ENCODE measurements around the gene MRI1.

MRI1 gene

DNA sequence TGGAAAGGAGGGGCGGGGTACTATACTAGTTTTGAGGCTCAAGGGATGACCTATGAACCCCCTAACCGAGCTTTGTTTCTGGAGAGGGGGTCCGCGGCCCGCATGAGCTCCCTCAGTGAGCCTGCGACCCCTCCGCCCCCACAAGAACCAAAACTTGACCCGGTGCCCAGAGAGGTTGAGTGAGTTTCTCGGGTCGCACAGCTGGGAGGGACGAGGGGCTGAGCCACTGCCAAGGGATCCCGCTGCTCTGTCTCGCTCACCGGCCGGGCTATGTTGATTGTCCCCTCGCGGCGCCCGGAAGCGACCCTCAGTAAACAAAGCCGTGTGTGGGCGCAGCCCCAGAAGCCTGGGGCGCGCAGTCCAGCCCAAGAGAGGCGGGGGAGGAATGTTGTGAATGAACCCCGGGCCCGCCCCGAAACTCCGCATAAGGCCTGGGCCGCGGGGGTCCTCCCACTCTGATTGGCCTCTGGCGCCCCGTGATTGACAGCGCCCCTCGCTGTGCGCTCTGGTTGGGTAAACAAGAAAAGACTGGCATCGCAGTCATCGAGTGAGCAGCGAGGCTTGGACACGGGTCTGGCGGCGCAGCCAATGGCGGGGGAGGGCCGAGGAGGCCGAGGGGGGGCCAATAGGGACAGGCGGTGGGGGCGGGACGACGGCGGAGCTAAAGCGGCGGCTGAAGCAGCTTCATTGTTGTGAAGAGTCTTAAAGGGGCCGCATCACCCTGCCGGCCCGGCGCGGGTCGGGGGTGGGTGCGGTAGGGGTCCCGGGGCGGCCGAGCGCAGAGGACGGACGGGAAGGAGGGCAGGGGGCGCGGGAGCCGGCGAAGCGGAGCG, 30.7 kb downstream of the MRI1 start, which contains the start of gene ZSWIM4:
ZSWIM4 (plus strand) TSS at position 687 of the 833 bp plus-strand sequence. CDS start 206 bp downstream, outside the sequence.
- peak; percentile 77 to 89 for DNase-seq (ENCODE audit: low read depth in 2 of 2)

DNA sequence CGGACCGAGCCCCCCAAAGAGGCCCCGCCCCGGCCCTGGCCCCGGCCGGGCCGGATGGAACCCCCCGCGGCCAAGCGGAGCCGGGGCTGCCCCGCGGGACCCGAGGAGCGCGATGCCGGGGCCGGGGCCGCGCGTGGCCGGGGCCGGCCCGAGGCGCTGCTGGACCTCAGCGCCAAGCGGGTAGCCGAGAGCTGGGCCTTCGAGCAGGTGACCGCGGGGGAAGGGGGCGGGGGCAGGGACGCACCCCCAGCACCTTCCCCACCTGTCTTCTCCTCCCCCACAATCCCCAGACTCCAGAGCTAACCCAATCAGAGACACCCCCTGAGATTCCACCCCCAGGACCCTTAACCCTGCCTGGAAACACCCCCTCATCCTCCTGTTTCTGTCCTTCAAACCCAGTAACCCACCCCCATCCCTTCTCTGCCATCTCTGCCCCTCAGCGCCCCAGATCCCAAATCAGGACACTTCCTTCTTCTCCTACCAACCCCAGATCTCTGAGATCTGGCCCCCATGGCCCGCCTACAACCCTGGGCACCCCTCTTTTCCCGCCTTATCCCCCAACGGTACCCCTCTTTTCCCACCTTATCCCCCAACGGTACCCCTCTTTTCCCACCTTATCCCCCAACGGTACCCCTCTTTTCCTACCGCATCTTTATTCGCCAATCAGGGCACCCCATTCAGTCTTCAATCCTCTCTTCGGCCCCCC, 31.4 kb downstream of the MRI1 start:
- no peak for DNase-seq (ENCODE audit: low read depth in 2 of 2)

DNA sequence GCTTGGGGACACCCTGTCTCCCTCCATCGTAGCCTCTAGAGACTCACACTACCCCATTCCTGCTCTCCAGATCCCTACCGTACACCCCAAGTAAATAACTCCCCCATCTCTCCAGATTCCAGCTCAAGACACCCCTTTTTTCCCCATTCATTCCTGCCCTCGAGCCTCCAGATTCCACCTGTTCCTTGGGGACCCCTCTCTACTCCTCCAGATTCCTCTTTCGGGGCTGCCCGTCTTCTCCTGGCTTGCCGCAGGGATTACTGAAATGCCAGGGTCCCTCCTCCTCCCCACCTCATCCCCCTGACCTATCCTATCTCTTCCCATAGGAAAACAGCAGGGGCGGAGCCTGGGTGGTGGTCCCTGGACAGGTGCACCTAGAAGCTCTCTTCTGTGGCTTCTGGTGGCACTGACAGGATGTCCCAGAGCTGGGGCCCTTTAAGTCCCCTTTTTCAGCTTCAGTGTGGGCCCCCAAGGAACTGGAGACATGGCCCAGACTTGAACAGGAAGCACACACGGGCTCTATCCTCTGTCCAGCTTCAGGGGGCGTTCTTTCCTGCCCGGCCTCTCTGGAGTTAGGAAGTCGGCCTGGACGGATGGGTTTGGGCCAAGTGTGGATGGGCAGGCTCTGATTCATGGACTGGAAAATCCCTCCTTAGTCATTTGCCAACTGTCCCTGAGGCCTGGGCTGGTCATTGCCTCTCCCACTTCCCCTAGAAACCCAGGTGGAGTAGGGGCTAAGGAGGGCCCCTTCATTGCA, 32.2 kb downstream of the MRI1 start:
- DNase-seq (ENCODE audit: low read depth in 2 of 2): no peak

DNA sequence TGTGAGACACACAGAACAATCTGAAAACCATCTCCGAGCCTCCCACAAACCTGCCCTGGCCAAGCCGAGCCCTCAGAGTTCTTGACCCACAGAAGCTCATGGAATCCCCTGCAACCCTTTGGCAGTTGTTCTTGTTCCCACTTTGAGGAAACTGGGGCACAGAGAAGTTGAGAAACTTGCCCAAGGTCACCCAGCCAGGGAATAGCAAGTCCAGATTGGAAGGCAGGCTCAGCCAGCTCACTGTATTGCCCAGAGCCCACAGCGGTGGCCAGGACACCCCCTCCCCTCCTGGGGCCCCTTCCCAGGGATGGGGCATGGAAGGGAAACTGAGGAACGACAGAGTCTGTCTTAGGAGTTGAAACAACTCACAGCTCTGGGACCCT, 32.7 kb downstream of the MRI1 start:
- DNase-seq (ENCODE audit: low read depth in 2 of 2): no peak

DNA sequence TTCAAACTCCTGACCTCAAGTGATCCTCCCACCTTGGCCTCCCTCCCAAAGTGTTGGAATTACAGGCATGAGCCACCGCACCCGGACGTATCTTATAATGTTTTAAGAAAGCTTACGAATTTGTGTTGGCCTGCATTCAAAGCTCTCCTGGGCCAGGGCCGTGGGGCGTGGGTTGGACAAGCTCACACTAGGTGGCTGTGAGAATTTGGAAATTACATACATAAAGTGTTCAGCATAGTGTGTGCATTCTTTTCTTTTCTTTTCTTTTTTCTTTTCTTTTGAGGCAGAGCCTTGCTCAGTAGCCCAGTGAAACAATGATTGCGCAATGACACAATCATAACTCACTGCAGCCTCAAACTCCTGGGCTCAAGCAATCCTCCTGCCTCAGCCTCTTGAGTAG, 33.5 kb downstream of the MRI1 start:
- DNase-seq (ENCODE audit: low read depth in 2 of 2): no peak

DNA sequence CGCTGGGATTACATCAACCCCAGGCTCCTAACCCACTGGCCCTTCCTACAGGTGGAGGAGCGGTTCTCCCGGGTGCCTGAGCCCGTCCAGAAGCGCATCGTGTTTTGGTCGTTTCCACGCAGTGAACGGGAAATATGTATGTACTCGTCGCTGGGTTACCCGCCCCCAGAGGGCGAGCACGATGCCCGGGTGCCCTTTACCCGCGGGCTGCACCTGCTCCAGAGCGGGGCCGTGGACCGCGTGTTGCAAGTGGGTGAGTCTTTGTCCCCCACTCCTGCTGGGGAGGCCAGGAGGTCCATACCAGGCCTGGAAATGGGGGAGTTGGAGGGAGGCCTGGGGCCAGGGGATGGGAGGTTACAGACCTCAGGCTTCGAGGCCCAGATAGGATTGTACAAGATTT, 35.3 kb downstream of the MRI1 start:
- no peak for DNase-seq (ENCODE audit: low read depth in 2 of 2)

DNA sequence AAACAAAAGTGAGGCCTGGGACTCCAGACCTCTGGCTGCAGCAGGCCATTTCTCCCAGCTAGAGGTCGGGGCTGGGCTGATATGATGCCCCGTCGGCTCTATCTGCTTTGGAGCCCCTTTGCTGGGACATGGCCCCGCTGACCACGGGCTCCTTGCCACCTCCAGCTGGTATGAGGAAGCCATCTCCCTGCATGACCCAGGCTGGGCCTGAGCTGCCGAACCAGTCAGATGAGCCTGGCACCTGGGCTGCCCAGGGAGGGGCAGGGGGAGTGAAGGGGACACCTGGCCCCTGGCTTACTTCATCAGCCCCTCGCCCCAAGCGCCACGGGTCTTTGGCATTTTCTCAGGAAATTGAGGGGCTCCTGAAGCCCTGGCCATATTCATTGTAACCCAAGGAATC, 38.7 kb downstream of the MRI1 start:
- no peak for DNase-seq (ENCODE audit: low read depth in 2 of 2)

DNA sequence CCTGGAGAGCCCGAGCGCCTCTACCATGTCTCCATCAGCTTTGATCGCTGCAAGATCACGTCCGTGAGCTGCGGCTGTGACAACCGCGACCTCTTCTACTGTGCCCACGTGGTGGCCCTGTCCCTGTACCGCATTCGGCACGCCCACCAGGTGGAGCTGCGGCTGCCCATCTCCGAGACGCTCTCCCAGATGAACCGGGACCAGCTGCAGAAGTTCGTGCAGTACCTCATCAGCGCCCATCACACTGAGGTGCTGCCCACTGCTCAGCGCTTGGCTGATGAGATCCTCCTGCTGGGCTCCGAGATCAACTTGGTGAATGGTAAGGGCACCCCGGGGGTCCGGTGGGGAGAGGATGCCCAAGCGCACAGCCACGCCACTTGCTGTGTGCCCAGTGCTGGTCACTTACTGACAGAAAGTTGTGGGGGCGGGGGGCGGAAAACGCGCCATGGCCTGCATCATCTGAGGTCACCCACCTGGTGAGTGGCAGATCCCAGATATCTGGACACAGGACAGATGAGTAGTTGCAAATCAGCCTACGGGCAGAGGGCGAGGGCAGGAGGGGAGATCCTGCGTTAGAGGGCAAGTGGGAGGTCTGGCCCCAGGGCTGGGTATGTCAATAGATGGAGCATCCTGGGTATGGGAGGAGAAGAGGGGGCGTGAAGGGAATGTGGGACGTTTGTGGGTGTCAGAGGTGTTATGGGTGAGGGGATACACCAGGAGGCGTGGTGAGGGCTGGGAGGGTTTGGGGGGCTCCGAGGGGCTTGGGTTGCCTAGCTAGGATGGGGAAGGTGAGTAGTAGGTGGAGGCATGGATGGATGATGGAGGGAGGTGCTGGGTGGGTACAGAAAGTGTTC, 40.7 kb downstream of the MRI1 start:
- no peak for DNase-seq (ENCODE audit: low read depth in 2 of 2)

DNA sequence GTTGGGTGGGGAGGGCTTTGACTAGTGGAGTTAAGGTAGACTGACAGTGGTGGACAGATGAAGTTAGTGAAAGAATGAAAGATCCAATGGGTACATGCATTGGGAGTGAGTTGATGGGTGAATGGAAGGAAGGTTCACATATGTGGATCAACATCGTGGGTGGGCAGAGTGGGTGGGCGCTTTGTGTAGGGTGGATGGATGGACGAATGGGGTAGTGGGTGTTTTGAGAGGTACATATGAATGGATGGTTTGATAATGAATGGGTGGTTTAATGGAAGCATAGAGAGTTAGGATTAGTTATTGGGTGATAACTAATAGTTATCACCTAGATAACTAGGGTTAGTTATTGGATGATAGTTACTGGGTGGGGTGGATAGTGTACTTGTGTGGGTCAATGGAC, 42.4 kb downstream of the MRI1 start:
- DNase-seq (ENCODE audit: low read depth in 2 of 2): no peak

DNA sequence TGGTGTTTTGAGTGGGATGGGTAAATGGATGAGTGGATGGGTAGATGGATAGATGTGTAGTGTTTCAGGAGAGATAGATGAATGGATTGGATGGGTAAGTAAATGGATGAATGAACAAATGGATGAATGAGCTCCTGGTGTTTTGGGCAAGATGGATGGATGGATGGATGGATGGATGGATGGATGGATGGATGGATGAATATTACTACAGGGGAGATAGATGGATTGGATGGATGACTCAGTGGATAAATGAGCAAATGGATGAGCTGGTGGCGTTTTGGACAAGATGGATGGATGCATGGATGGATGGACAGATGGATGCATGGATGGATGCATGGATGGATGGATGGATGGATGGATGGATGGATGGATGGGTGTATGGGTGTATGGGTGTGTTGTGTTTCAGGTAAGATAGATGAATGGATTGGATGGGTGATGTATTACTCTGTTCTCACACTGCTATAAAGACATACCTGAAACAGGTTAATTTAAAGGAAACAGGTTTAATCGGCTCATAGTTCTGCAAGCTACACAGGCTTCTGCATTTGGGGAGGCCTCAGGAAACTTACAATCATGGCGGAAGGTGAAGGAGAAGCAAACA, 43.2 kb downstream of the MRI1 start:
- no peak for DNase-seq (ENCODE audit: low read depth in 2 of 2)

DNA sequence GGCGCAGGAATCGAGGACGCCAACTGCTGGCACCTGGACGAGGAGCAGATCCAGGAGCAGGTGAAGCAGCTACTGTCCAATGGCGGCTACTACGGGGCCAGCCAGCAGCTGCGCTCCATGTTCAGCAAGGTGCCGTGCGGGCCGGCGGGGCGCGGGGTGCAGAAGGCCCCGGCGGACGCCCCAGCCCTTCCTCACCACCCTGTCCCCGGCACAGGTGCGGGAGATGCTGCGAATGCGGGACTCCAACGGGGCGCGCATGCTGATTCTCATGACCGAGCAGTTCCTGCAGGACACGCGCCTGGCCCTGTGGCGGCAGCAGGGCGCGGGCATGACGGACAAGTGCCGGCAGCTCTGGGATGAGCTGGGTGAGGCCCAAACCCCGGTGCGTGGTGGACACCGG, 44.5 kb downstream of the MRI1 start:
- DNase-seq (ENCODE audit: low read depth in 2 of 2): no peak

DNA sequence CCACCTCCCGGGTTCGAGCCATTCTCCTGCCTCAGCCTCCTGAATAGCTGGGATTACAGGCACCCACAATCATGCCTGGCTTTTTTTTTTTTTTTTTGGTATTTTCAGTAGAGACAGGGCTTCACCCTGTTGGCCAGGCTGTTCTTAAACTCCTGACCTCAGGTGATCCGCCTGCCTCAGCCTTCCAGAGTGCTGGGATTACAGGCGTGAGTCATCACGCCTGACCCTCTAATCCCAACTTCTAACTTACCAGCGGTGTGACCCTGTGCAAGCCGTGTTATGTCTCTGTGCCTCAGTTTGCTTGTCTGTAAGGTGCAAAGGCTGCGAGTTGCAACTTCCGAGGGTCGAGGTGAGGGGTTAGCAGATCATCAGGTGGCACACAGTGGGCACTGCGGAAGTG, 48.2 kb downstream of the MRI1 start:
- no peak for DNase-seq (ENCODE audit: low read depth in 2 of 2)

DNA sequence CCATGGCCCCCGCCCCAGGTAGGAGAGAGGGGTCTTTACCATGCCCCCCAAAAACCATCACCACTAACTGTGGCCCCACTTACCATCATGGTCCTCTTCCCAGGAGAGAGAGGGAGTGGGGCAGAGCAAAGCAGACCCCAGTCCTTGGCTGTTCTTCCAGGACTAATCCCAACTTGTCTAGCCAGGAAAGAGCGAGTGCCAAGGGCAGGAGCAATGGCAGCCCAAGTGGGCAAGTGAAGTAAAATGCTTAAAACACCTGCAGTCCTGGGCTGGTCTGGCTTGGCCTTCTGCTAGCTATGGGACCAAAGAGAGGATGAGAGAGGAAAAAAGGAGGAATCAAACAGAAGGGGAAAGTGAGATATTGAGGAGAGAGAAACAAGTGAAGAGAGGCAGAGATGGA, 48.8 kb downstream of the MRI1 start:
- DNase-seq (ENCODE audit: low read depth in 2 of 2): no peak

DNA sequence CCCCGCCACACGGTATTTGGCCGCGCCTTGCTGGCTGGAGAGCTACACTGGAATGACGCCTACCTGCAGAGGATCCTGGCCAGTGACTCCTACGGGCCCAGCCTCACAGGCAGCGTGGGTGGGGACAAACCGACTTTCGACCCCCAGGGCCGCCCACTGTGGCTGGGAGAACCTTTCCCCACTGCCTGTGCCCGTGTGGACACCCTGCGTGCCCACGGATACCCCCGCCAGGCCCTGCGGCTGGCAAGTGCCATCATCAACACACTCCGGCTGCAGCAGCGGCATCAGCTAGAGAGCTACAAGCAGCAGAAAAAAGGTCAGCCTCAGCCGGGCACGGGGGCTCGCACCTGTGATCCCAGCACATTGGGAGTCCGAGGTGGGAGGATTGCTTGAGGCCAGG, 50.2 kb downstream of the MRI1 start:
- no peak for DNase-seq (ENCODE audit: low read depth in 2 of 2)

DNA sequence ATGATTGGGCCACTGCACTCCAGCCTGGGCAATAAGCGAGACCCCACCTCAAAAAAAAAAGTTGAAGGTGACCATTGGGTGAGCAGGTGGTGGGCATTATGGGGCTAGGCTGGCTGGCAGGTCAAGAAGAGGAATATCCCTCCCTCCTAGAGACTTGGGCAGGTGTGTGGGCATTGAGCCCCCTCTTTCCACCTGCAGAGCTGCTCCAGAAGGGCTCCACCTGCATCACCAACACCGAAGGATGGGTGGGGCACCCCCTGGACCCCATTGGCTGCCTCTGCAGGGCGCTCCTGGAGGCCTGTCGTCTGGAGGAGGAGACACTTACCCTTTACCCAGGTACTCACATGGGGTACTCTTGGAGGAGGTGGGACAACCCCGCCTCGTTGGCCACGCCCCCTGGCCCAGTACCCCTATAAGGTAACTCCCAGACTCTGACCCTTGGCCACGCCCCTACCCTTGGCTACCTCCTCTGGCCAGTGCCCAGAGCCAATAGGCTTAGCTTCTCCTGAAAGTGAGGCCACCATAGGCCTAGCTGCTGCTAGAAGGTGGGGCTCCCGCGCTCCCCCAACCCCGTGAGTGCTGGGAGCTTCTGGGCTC, 52.8 kb downstream of the MRI1 start:
- no peak for DNase-seq (ENCODE audit: low read depth in 2 of 2)

DNA sequence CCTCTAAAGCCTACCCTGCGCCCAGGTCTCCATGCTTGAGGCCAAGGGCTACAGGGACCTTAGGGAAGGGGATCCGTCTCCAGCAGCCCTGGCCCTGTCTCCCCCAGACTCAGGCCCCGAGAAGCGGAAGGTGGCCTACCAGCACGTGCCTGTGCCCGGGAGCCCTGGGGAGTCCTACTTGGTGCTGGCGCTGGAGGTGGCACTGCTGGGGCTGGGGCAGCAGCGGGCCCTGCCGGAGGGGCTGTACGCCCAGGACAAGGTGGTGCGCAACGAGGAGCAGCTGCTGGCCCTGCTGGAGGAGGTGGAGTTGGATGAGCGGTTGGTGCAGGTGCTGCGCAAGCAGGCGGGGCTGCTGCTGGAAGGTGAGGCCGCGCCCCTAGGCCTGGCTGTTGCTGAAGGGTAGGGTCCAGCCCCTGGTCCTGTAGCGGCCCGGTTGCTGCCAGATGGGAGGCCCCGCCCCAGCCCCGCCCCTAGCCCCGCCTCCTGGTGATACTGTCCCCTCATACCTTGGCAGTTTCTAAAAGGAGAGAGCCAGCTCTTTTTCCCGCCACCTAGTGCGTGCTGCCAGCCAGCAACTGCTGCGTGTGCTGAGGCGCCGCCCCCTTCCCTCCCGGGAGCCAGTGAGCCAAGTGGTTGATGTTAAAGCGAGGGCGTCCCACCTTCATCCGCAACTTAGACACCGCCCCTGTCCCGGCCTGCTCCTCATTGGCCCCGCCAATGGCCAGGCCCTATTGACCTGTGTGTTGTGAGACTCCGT, 53.5 kb downstream of the MRI1 start:
- no peak for DNase-seq (ENCODE audit: low read depth in 2 of 2)

DNA sequence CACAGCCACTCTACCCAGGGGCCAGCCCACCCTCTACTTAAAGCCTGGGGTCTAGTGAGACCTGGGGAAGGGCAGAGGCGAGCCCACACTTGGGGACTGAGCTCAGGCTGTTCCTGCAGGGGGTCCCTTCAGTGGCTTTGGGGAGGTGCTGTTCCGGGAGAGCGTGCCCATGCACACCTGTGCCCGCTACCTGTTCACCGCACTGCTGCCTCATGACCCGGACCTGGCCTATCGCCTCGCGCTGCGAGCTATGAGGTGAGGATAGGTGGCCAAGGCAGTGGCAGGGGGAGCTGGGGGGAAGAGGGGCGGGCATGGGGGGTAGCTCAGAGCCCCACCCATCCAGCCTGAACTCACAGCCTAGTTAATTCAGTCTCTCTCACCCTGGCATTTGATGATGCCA, 54.9 kb downstream of the MRI1 start:
- no peak for DNase-seq (ENCODE audit: low read depth in 2 of 2)

DNA sequence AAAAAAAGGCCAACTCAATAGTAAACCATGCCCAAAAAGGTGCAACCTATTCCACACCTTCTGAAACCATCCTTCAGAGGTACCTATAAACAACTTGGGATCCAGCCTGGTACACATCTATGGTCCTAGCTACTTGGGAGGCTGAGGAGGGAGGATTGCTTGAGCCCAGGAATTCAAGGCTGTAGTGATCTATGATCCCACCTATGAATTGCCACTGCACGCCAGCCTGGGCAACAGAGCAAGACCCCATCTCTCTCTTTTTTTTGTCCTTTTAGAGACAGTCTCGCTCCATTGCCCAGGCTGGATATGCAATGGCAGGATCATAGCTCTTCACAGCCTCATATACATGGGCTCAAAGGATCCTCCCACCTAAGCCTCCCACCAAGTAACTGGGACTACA, 57.0 kb downstream of the MRI1 start:
- DNase-seq (ENCODE audit: low read depth in 2 of 2): no peak

DNA sequence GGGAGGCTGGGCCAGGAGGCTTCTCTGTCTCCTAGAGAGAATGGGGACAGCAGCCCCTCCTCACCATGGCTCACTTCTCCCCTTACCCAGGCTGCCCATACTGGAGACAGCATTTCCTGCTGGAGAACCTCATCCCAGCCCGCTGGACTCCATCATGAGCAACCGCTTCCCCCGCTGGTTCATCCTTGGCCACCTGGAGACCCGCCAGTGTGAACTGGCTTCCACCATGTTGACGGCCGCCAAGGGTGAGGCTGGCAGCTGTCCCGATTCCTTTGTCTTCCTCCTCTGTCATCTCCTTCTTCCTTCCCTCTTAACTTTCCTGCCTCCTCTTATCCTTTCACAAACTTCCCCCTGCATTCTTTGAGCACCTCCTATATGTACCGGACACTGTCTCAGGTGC, 58.9 kb downstream of the MRI1 start:
- DNase-seq (ENCODE audit: low read depth in 2 of 2): no peak
